ENCODE measurements around the gene RNPEPL1. TPM values are rescaled to one million over a fixed set of nuclear protein-coding genes. Genes with fewer than 3 reads are reported as not detected.

The RNPEPL1 gene
- total RNA-seq, 1 experiment from 2014 or later = 25.8 TPM

DNA sequence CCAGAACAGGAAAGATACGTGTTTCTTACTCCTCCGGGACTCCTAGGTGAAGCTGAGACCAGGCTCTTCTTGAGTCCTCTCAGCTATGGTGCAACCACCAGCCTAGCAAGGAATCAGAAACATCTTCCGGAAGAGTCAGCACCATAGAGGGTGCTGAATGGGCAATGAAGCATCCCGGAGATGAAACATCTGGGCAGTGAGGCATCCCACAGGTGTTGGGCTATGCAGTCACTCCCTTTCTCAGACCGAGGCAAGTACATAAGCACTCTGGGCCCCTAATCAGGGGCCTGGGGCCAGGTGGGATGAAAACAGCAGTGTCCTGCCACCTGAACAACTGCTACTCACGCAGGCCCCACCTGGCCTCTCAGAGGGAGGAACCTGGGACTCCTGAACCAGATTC, 16.8 kb downstream of the RNPEPL1 start:
- Histone ChIP-seq H3F3A (ENCODE audit: low read length, unreplicated experiment) (peaks cover 4% of the 10 kb centered on the region), H3K9ac (ENCODE audit: low read length) (peak overlapping the region; percentile 93), H2AFZ (ENCODE audit: low read length) (no peak overlapping the region), H3K4me2 (ENCODE audit: low read length) (peak overlapping the region; percentile 96), H3K9me3 (ENCODE audit: low read length) (no peaks in the 10 kb centered on the region), H3K36me3 (ENCODE audit: low read depth, low read length) (no peaks in the 10 kb centered on the region), H3K9me2 (replicated peaks; ENCODE audit: low read length) (no peaks in the 10 kb centered on the region), H4K20me1 (ENCODE audit: low read length) (peaks cover 8% of the 10 kb centered on the region), H3K79me2 (ENCODE audit: low read length) (peaks cover 91% of the 10 kb centered on the region), H3K27ac (ENCODE audit: low read length) (no peak overlapping the region), H3K27me3 (ENCODE audit: low read length) (no peaks in the 10 kb centered on the region), H3K4me3 (ENCODE audit: low read length) (peak overlapping the region; percentile 93), H3K4me1 (ENCODE audit: insufficient read depth, low read length) (peaks cover 50% of the 10 kb centered on the region)
- intact Hi-C loops (cut with micrococcal nuclease) = no loop called here
- ATAC-seq = no peak
- TF ChIP-seq EZH2phosphoT487 (IDR thresholded peaks at IDR 0.05; ENCODE audit: borderline replicate concordance, low read length) (no peak), CTCF (conservative IDR thresholded peaks at IDR 0.05; ENCODE audit: low read depth, low read length) (no peak), EZH2 (IDR thresholded peaks at IDR 0.05; ENCODE audit: low read length, unreplicated experiment) (no peak)
- no TSS peak for BruUV-seq (replicated peaks)
- DNase-seq = no peak
- CTCF ChIA-PET = interaction anchor here (0.6 kb wide), 1 partner anchor 10 kb away, joined by 3 read pairs; no protein-coding TSS in a partner anchor
- POLR2A ChIA-PET (ENCODE audit: unreplicated experiment) = no interaction called here

DNA sequence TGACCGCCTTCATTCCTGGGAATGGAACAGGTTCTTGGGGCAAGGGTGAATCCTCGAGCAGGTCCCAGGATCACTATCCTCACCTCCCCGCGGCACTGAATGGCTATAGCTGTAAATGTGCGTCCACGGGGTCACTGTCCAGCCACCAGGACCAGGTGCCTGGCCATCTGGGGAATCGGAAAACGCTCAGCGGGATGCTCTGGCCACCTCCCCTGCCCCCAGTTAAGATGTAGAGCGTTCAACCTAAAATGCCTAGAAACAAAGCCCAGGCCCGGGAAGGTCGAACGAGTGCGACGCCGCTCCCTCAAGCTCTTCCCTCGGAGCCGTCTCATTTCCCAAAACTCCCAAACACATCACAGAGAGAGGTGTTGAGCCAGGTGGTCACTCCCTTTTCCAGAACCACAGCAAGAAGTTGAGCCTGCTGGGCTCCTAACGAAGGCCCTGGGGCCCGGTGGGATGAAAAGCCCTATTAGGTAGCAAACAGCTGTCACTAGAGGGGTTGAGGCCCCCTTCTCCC, 17.5 kb downstream of the RNPEPL1 start:
- no peaks in the 10 kb centered on the region for H3K9me3 ChIP-seq (ENCODE audit: low read length)
- peak overlapping the region; percentile 87 for H2AFZ ChIP-seq (ENCODE audit: low read length)
- no peaks in the 10 kb centered on the region for H3F3A ChIP-seq (ENCODE audit: low read length, unreplicated experiment)
- H4K20me1 ChIP-seq (ENCODE audit: low read length) = peaks cover 8% of the 10 kb centered on the region
- ChIA-PET POLR2A (ENCODE audit: unreplicated experiment) (interaction anchor here (1.3 kb wide), 1 partner anchor 25 kb away, joined by 9 read pairs; no protein-coding TSS in a partner anchor), CTCF (interaction anchor here (0.6 to 1.2 kb wide), 3 partner anchors 9 to 20 kb away, joined by 3 to 4 read pairs (median 4); no protein-coding TSS in a partner anchor)
- no peak for DNase-seq
- intact Hi-C loops (cut with micrococcal nuclease) = no loop called here
- peaks cover 91% of the 10 kb centered on the region for H3K79me2 ChIP-seq (ENCODE audit: low read length)
- TSS peak; percentile 78 for BruUV-seq (replicated peaks)
- peak overlapping the region; percentile 96 for H3K4me2 ChIP-seq (ENCODE audit: low read length)
- peak overlapping the region; percentile 56 for H3K27ac ChIP-seq (ENCODE audit: low read length)
- H3K4me1 ChIP-seq (ENCODE audit: insufficient read depth, low read length) = peaks cover 43% of the 10 kb centered on the region
- H3K27me3 ChIP-seq (ENCODE audit: low read length) = no peaks in the 10 kb centered on the region
- TF ChIP-seq EZH2 (IDR thresholded peaks at IDR 0.05; ENCODE audit: low read length, unreplicated experiment) (no peak), EZH2phosphoT487 (IDR thresholded peaks at IDR 0.05; ENCODE audit: borderline replicate concordance, low read length) (no peak), CTCF (conservative IDR thresholded peaks at IDR 0.05; ENCODE audit: low read depth, low read length) (no peak)
- peak overlapping the region; percentile 93 for H3K9ac ChIP-seq (ENCODE audit: low read length)
- no peak for ATAC-seq
- H3K36me3 ChIP-seq (ENCODE audit: low read depth, low read length) = no peaks in the 10 kb centered on the region
- peak overlapping the region; percentile 93 for H3K4me3 ChIP-seq (ENCODE audit: low read length)
- H3K9me2 ChIP-seq (replicated peaks; ENCODE audit: low read length) = no peaks in the 10 kb centered on the region

Data from PC-3 (cell line).